ENCODE results near the gene ARF1.

DNA sequence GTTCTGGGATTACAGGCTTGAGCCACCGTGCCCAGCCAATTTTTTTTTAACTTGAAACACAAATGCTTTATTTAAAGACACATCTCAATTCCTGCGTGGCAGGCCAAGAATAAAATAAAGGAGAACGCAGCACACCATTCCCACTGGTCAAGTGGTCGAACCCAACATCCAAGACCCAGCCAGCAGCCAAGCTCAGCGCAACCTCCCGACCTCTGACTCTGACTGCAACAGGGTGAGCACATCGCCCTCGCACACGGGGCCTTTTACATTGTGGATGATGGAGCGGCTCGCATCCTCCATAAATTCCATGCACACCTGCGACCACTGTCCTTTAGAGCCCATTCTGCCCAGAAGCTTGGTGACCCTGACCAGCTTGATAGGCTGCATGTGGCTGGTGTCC is 52.1 kb downstream of the ARF1 start:
- TF ChIP-seq, protein P1, sequence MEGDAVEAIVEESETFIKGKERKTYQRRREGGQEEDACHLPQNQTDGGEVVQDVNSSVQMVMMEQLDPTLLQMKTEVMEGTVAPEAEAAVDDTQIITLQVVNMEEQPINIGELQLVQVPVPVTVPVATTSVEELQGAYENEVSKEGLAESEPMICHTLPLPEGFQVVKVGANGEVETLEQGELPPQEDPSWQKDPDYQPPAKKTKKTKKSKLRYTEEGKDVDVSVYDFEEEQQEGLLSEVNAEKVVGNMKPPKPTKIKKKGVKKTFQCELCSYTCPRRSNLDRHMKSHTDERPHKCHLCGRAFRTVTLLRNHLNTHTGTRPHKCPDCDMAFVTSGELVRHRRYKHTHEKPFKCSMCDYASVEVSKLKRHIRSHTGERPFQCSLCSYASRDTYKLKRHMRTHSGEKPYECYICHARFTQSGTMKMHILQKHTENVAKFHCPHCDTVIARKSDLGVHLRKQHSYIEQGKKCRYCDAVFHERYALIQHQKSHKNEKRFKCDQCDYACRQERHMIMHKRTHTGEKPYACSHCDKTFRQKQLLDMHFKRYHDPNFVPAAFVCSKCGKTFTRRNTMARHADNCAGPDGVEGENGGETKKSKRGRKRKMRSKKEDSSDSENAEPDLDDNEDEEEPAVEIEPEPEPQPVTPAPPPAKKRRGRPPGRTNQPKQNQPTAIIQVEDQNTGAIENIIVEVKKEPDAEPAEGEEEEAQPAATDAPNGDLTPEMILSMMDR (IDR thresholded peaks at IDR 0.05): no peak
- no peak for TF ChIP-seq POLR2AphosphoS5 (IDR thresholded peaks at IDR 0.05)
